ENCODE results near the gene OXT.
A peak's percentile ranks its signal among the peaks of the same experiment; 100 is the strongest.
"Not testable (repeated sequence)": the region's sequence is repeated elsewhere in the genome, so short reads cannot be mapped to it uniquely, and the experiment has no call there.

The OXT gene

DNA sequence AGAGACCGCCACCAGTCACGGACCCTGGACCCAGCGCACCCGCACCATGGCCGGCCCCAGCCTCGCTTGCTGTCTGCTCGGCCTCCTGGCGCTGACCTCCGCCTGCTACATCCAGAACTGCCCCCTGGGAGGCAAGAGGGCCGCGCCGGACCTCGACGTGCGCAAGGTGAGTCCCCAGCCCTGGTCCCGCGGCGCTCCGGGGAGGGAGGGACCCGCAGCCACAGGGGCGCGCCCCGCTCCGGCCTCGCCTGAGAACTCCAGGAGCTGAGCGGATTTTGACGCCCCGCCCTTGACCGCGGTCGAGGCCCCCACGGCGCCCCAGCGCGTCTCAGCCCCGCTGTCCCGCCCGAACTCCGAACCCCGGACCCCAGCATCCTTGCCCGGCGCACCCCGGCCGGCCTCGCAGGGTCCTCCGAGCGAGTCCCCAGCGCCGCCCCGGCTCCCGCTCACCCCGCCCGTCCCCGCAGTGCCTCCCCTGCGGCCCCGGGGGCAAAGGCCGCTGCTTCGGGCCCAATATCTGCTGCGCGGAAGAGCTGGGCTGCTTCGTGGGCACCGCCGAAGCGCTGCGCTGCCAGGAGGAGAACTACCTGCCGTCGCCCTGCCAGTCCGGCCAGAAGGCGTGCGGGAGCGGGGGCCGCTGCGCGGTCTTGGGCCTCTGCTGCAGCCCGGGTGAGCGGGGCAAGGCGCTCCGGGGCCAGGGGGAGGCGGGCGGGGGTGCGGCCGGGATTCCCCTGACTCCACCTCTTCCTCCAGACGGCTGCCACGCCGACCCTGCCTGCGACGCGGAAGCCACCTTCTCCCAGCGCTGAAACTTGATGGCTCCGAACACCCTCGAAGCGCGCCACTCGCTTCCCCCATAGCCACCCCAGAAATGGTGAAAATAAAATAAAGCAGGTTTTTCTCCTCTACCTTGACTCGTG lies at the start of gene OXT:
TSS of gene OXT (plus strand) at position 11 of the 920 bp plus-strand sequence. CDS start at position 47, 36 bp downstream.
- DNase-seq, result no peak

DNA sequence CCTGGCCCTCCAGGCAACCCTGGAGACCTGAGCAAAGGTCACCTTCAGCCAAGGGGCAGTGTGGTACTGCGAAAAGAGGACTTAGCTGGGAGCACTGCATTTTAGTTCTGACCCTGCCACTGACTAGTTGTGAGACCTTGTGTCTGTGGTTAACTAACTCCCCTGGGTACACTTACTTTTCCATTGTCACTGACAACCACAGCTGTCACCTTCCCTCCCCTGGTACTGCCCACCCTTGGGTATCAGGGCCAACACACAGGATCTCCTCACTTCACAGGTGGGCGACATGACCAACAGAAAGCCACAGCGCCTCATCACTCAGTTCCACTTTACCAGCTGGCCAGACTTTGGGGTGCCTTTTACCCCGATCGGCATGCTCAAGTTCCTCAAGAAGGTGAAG lies 49.6 kb upstream of the OXT start:
- no peak for DNase-seq

DNA sequence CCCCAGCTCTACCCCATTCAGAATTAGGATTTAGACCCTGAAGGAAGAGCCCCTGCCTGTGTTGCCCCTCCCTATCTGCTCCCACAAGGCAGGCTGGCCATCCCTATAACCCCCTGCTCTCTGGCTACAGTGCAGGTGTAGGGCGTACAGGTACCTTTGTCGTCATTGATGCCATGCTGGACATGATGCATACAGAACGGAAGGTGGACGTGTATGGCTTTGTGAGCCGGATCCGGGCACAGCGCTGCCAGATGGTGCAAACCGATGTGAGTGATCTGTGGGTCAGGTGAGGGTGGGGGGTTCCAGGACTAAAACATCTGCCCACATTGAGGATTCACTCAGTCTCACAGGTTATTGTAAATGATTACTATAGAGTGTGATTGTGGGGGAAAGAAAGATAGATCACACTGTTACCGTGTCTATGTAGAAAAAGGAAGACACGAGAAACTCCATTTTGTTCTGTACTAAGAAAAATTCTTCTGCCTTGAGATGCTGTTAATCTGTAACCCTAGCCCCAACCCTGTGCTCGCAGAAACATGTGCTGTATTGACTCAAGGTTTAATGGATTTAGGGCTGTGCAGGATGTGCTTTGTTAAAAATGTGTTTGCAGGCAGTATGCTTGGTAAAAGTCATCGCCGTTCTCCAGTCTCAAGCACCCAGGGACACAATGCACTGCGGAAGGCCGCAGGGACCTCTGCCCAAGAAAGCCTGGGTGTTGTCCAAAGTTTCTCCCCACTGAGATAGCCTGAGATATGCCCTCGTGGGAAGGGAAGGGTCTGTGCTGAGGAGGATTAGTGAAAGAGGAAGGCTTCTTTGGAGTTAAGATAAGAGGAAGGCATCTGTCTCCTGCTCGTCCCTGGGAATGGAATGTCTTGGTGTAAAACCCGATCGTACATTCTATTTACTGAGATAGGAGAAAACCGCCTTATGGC lies 48.6 kb upstream of the OXT start:
- DNase-seq, result not testable (repeated sequence)

DNA sequence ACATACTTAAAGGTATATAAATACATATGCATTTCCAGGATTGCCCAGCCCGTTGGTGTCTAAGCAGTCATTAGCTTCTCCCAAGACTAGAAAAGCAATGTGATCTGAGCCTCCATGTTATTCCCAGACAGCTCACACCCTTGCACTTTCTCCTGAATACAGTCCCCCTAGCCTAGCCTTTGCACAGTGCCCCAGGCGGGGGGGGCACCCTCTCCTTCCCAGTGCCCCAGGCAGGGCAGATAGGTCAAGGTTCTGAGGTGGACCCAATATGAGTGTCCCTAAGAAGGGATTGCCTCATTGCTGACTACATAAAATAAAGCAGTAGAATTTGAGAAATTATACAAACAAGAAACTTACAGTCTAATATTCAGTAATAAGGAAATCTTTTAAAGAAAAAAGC lies 43.4 kb upstream of the OXT start:
- DNase-seq, result no peak

DNA sequence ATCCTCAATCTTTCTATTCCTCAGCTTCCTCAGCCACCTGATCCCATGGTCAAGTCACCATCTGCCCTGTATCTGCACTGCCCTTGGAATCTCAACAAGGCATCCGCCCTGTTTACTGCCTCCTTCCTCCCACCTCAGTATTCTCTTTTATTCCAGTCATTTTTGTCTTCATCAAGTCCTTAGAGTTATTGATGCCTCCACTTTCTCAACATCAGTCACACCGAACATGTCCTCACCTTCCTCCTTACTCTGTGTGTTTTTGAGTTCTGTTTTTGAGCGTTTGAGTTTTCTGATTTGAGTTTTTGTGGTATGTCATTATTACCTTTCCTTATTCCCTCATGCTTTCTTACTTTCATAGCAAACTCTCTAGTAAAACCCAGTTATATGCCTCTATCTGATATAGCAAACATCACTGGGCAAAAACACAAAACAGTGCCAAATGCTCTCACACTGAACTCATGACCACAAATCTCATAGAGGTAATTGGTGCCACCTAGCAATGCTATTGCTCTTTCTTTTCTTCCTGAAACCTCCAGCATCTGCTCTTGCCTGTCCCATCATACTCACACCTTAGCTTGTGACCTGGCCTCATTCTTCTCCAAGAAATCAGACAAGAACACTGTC lies 39.8 kb upstream of the OXT start:
- DNase-seq, result no peak

DNA sequence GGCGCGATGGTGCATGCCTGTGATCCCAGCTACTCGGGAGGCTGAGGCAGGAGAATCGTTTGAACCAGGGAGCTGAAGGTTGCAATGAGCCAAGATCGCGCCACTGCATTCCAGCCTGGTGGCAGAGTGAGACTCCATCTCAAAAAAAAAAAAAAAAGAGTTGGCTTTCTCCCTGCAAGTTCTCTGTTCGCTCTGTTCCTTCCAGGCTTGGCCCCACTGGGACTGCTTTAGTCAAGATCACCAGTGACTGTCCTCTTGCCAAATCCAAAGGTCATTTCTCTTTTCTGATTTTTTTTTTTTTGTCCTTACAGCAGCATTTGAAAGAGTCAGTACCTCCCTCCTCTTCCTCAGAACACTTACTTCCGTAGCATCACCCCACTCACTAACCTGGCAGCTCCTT lies 38.8 kb upstream of the OXT start:
- DNase-seq, result no peak

DNA sequence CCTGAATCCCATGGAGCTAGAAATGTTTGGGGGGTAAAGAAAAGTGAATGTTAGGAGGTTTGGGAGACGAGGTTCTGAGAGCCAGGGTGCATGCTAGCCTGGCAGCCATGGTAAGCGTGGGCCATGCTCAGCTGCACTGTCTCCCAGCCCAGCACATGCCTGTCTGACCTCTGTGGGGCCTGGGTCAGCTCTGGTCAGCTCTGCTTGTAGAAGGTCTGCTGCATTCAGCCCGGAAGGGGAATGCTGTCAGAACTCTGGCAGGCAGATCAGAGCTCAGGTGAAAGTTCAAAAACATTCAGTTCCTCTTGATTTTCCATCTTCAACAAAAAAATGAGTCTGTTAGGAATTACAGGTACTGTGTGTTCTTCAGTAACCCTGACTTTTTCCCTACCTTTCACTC lies 33.8 kb upstream of the OXT start:
- no peak for DNase-seq

DNA sequence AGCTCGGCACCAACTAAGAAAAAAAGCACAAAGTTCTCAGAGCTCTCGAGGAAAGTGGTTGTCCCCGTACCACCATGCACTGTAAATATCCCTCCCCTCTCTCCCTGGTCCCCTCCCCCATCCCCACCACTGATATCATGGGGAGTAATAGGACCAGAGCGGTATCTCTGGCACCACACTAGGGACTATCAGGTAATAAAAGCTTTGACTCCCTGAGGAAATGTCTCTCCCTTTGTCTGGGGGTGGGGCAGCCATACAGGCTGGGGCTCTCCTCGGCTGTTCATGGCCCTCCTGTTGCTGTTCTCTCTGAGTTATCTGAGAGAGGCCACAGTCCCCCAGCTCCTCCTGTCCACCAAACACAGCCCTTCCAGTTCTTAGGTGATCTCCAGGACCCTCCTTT lies 33.0 kb upstream of the OXT start:
- no peak for DNase-seq

DNA sequence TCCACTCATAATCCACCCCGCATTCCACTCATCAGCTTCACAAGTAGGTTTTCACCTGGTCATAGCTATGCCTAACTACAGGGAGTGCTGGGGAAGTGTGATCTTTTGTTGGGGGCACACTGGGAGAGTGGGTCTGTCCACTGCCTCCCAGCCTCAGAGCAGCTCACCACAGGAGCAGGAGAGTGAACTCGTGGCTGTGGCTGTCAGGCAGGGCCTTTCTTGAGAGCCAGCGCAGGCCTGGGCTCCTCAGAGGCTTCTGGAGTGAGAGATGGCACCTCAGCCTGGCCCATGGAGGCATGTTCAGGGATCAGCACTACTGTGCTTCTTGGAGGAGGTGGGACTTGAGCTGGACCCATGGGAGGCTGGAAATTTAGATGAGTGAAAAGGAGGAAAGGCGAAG lies 32.0 kb upstream of the OXT start:
- no peak for DNase-seq

DNA sequence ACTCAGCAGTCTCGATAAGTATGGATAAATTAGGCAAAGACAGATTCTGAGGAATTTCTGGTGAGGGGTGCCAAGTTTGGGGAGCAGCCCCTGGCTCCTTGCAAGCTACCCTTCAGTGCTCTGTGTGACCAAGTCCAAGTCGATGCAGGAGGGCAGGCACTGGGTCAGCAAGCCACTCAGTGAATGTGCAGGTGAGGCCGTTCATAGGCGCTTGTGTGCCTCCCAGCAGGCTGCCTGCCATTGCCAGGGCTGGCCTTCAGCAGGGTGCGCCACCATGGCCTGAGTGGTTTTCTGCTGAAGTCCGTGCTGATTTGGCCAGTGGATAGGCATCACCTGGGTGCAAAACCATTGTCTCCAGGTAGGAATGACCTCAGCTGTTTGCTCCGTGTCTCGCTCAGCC lies 31.3 kb upstream of the OXT start:
- no peak for DNase-seq

DNA sequence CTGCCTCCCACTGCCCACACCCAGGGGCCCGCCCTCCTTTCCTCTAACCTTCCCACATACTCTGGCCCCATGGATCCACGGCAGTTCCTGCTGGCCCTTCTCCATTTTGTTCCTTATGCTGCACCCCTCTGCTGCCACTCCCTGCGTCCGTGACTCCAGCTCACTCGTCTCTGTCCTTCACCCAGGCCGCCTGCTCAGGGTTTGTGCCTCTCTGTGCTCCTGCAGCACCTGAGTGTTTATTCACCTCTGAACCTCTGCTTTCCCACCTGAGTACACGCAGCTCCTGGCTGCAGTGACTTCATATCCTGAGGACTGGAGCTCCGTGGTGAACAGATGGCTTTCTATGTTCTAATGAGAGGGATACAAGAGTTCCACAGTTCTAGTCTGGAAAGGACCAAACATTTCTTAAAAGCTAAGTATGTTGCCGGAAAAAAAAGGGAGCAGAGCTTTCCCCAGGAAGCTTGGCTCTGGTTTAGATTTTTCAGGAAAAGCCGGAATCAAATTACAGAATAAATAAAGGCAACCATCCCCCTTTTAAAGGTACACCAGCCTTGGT lies 29.5 kb upstream of the OXT start:
- no peak for DNase-seq

DNA sequence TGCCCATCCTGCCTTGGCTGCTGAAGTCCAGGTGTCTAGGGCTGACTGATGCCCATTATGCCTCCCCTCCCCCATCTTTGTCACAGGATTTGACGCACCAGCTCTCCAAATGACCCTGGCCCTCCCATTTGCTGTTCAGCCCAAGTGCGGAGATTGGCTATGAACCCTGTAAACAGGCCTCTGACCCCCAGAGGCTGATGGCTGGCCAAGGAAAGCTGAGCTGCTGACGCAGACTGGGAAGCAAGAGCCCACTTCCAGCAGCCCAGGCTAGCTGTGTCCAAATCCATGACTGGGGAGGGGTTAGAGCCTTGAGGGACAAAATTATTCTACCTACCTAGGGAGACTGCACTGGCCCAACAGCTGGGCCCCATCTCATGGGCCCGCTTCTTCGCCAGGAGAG lies 28.8 kb upstream of the OXT start:
- DNase-seq, result no peak

DNA sequence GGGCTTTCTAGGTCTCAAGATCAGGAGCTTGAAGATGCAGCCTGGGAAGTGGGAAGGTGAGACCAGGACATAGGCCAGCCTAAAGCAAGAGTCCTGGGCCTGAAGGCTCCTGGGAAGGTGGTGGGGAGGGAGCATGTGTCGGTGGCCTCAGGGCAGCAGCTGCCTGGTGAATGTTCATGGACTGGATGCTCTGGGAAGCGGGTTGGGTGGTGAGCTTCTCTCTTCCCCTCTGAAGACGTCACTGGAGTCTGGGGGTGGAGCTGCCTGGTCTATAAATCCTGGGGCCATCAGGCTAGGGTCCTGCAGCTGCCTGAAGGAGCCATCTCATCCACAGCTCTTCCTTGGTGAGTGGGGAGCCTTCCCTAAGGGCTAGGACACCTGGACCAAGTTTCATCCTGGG lies 28.1 kb upstream of the OXT start, which contains the start of gene GNRH2:
TSS of gene GNRH2 (plus strand) at position 301 of the 400 bp plus-strand sequence. CDS start 793 bp downstream, outside the sequence.
- DNase-seq, result no peak

DNA sequence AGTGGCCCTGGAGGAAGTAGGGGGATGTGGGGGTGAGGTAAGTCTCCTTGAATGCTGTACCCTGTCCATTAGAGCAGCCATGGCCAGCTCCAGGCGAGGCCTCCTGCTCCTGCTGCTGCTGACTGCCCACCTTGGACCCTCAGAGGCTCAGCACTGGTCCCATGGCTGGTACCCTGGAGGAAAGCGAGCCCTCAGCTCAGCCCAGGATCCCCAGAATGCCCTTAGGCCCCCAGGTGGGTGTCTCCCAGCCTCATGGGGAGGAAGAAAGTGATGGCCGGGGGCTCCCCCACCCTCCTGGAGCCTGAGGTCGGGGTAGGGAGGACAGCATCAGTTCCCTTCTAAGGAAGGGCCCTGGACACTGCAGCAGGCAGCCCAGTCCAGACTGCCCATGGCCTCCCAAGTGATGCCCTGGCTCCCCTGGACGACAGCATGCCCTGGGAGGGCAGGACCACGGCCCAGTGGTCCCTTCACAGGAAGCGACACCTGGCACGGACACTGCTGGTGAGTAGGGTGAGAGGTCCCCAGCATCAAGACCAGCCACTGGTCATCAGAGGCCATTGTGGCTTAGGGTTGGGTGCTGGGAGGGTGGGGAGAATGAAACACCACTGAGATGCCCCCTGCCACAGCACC lies 27.0 kb upstream of the OXT start:
- no peak for DNase-seq

DNA sequence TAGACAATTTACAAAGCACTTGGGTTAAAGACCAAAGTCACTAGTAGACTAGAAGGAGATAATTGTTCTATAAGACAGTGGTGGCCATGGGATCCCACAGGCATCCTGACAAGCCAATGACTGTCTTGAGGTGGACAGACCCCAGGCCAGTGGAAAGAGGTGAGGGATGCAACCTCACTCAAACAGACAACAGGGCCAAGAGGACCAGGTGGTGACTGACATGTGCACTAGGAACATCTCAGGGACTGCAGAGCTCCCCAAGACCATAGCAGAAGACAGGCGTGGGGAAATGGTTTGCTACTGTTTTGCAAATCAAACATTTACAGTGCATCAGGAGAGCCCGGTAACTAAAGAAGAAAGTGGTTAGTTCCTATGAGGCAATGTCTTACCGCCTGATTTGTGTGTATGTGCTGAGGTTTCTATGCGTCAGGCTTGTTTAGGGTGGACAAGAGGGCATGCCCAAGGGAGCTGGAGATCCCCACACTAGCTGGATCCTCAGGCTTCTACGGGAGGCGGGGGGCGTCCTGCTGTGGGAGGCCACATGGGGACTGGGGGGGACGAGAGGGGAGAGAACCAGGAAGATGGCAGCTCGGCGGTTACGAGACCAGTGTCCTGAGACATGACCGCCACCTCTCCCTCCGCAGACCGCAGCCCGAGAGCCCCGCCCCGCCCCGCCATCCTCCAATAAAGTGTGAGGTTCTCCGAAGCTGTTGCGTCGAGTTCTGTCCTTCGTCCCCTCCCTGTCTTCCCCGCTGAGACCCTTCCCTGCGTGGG lies 26.2 kb upstream of the OXT start:
- peak in 1 of 2 experiments; percentile 70 for DNase-seq

DNA sequence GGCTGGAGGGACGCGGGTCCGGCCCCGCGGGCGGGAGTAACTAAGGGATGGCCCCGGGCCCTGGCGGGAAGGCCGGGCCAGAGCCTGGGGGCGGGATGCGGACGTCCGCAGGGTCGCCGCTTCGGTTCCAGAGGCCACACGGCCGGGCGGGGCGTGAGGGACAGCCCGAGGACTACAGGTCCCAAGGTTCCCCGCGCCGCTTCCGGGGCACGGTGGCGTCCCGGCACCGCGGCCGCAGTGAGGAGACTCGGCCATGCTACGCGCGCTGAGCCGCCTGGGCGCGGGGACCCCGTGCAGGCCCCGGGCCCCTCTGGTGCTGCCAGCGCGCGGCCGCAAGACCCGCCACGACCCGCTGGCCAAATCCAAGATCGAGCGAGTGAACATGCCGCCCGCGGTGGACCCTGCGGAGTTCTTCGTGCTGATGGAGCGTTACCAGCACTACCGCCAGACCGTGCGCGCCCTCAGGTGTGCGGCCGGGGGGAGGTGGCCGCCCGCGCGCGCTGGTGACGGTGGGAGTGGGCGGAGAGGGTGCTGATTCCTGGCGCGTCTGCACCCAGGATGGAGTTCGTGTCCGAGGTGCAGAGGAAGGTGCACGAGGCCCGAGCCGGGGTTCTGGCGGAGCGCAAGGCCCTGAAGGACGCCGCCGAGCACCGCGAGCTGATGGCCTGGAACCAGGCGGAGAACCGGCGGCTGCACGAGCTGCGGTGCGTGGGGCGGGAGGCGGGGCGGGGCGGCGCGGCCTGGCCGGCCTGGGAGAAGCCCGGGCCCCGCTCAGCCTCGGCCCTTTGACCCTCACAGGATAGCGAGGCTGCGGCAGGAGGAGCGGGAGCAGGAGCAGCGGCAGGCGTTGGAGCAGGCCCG lies 25.4 kb upstream of the OXT start, which contains the start of gene MRPS26:
TSS of gene MRPS26 (plus strand) at position 237 of the 861 bp plus-strand sequence. CDS start at position 254, 17 bp downstream.
- peak; percentile 75 to 79 for DNase-seq

DNA sequence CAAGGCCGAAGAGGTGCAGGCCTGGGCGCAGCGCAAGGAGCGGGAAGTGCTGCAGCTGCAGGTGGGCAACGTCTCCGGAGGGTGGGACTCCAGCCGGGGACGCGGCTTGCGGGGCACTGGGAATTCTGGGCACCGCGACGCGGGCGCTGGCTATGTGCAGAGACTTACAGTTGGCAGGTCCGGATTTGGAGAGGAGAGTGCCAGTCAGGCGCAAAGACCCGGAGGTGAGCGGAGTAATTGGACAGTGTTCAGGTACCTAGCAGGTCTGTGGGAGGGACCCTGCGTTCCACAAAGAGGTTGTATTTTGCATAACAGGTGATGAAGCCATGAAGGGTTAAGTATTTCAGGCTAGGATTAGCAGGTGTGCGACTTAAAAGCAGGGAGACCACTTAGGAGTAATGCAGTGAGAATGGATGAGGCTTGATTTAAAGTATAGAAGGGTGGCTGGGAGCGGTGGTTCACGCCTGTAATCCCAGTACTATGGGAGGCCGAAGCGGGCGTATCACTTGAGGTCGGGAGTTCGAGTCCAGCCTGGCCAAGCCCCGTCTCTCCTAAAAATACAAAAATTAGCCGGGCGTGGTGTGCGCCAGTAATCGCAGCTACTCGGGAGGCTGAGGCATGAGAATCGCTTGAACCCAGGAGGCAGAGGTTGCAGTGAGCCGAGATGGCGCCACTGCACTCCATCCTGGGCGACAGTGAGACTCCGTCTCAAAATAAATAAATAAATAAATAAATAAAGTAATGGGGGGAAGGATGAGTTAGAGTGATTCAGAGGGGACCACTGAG lies 24.6 kb upstream of the OXT start:
- DNase-seq, result peak; percentile 72

DNA sequence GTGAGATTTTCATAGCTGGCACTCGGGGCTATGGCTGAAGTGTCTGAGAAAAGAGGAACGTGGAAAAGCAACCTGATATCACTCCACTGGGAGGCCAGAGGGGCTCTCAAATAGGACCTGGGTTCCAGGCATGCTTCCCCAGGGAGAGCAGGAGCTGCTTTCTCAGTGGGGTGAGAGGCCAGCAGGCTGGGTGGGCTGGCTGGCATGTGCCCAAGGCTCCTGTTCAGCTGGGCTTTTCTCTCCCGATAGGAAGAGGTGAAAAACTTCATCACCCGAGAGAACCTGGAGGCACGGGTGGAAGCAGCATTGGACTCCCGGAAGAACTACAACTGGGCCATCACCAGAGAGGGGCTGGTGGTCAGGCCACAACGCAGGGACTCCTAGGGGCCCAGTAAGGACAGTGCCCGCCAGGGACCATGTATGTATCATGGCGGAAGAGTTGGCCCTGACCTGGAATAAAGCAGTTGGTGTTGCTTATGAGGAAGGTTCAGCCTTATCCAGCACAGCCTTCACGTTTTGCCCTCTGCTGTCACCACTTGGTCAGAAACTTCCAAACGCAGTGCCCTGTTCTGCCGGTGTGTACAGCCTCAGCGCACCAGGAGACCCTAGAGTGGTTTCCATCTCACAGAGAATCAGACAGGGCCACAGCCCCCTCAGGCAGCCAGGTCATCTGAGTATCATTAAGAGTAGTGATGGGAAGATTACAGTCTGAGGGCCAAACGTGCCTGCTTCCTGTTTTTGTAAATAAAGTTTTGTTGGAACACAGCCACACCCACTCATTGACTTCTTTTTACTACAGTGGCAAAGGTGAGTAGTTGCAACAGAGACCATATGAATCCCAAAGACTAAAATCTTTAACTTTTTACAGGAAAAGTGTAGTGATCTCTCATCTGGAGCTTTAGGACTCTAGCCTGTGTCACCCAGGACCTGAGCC lies 23.7 kb upstream of the OXT start:
- no peak for DNase-seq
